Dermis microvascular lymphatic vessel endothelial cell (primary cell): ENCODE data around the gene FAM210A. TPM values are rescaled to one million over a fixed set of nuclear protein-coding genes. Genes with fewer than 3 reads are reported as not detected.
"Not testable (repeated sequence)": the region's sequence is repeated elsewhere in the genome, so short reads cannot be mapped to it uniquely, and the experiment has no call there.

ENCODE experiments used
- DNase-seq, 2 donors: peaks; one replicate each; pipeline versions ENCODE4 v3.0.0 to v3.0.0-alpha.2; 2010; ENCODE audit warnings: low read depth in 2 of 2
- total RNA-seq: library from RNA; depleted of rRNA; stranded (reverse); fragments of >200 nt; gene quantifications from 2 replicates; pipeline ENCODE4 v1.2.1, GENCODE V29; 2014

The FAM210A gene
- total RNA-seq, 1 donor from 2014 or later, result 15.0 TPM

DNA sequence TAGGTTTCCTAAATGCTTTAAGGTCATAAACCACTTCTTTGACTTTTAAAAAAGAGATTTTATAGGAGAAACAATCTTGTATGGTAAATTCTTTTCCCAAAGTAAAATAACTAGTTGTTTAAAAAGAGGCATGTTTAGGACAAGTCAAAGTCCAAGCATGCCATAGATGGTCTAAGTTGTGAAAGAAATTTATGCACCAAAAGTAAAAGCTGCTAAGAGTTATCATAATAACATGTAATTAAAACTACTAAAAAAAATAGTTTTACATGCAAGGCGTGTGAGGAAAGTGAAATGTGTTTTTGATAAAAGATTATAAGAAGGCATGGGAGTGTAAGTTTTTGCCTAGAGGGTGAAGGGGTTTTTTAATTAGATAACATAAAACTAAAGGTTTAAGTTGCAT is 22.5 kb downstream of the FAM210A start:
- DNase-seq, result peak in 1 of 2 donors; percentile 17

DNA sequence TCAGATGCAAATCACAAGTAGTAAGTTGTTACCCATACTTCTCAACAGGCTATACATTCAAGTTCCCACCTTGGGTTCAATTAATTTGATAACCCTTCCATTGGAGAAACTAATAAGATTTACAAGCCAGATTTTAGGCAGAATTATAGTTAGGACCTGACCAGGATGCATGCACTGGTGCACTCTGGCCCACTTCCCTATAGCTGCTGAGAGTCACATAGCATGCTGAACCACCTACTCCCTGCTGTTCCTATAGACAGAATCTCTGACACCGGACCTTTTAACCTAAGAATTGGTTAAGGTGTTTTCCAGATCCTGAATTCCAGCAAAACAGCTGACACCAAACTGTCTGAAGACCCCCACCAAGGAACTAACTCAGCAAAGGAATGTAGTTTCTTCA is 26.2 kb downstream of the FAM210A start:
- DNase-seq, result no peak

DNA sequence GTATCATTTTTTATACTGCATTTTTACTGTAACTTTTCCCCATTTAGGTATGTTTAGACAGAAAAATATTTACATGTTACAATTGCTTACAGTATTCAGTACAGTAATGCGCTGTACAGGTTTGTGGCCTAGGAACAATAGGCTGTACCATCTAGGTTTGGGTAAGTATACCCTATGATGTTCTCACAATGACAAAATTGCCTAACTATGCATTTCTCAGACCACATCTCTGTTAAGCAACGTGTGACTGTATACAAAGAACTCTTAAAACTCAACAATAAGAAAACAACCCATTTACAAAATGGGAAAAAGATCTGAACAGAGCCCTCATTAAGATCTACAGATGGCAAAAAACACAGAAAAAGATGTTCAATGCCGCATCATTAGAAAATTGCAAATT is 29.4 kb downstream of the FAM210A start:
- DNase-seq, result no peak

DNA sequence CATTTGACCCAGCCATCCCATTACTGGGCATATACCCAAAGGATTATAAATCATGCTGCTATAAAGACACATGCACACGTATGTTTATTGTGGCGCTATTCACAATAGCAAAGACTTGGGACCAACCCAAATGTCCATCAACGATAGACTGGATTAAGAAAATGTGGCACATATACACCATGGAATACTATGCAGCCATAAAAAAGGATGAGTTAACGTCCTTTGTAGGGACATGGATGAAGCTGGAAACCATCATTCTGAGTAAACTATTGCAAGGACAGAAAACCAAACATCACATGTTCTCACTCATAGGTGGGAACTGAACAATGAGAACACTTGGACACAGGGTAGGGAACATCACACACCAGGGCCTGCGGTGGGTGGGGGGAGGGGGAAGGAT is 31.0 kb downstream of the FAM210A start:
- not testable (repeated sequence) for DNase-seq

DNA sequence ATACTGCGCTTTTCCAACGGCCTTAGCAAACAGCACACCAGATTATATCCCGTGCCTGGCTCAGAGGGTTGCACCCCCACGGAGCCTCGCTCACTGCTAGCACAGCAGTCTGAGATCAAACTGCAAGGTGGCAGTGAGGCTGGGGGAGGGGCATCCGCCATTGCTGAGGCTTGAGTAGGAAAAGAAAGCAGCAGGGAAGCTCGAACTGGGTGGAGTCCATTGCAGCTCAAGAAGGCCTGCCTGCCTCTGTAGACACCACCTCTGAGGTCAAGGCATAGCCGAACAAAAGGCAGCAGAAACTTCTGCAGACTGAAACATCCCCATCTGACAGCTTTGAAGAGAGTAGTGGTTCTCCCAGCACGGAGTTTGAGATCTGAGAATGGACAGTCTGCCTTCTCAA is 36.3 kb downstream of the FAM210A start:
- DNase-seq, result not testable (repeated sequence)

DNA sequence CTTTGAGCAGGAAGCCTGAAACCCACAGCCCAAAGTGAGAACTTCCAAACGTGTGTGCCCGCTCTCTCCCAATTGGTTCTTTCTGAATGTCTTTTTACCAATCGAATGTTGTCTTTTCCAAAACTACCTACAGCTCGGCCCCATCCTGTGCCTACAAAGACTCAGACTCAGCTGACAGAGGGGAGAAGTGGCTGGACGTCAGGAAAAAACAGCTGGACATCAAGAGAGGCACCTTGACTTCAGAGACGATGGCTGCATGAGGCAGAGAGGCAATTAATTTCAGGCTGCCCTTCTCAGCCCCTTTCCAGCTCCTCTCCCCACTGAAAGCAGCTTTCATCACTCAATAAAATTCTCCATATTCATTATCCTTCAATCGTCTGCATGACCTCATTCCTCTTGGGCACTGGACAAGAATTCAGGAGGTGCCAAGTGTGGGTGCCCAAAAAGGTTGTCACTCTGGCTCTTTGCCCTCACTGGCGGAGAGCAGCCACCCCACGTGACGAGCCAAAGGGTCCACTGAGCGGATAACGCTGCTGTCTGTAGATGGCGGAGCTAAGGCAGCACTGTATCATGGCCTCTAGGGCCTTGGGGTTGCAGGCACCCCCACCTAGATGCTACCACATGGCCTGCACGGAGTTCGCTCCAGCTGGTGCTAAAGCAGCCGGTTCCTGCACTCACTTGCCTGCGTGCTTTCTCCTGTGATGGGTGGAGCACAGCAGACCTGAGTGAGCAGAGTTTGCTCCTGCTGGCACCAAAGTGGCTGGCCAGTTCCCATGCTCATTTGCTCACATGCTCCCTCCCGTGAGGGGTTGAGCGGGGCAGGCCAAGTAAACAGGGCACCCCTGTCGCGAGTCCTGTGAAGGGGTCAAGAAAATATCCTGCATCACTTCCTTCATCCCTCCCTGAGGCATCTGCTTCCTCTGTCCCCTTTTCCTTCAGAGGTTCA is 37.9 kb downstream of the FAM210A start:
- DNase-seq, result no peak

DNA sequence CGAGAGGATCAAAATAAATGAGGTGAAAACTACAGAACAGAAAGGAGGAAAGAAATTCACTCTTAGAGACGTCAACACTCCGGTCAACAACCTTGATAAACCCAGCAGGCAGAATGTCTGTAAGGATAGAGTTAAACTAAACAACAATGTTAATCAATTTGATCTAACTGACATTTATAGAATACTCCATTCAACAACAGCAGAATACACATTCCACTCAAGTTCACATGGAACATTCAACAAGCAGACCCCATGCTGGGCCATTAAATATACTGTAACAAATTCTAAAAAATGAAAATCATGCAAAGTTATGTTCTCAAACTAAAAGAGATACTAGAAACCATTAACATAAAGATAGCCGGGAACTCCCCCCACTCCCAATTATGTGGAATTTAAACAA is 41.8 kb downstream of the FAM210A start:
- no peak for DNase-seq

DNA sequence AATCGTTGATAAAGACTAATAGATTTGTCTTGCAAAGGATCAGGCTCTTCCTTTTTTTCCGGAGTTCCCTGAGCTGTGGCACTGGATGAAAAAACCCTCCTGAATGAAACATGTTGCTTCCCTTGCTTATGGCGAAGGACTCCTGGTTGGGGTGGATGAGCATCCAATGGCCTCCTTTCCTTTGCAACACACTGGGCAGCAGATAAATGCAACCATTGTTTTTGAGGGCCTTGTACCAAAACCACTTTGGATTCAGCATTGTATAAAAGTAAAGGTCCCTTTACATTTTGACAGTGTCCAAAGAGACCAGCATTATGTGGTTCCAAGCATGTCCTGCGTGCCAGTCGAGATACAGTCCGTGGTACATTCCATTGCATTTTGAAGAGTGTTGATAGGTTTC is 44.7 kb downstream of the FAM210A start:
- DNase-seq, result no peak

DNA sequence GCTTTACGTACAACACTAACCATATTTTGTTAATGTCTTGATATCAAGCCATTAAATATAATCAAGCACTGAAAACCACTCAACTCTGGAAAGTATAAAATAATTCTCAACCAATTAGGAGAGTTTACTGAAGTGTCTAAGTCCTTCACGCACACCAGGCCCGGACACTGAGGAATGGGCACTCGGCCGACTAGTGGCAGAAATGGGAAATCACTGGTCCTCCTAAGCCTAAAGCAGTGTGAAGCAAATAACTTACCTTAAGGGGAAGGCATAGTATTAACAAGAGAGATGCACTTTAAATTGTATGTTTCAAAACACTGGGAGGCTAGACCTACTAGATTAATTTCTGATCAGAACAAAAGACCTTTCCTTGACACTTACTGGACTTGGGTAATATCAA is 45.7 kb downstream of the FAM210A start:
- no peak for DNase-seq

DNA sequence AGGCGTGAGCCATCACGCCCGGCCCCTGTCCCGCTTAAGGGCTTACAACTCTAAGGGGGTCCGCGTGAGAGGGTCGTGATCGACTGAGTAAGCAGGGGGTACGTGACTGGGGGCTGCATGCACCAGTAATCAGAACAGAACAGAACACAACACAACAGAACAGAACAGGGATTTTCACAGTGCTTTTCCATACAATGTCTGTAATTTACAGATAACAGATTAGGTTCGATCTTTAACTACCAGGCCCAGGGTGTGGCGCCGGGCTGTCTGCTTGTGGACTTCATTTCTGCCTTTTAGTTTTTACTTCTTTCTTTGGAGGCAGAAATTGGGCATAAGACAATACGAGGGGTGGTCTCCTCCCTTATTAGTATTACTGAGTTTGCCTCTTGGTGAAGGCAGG is 49.0 kb downstream of the FAM210A start:
- not testable (repeated sequence) for DNase-seq

DNA sequence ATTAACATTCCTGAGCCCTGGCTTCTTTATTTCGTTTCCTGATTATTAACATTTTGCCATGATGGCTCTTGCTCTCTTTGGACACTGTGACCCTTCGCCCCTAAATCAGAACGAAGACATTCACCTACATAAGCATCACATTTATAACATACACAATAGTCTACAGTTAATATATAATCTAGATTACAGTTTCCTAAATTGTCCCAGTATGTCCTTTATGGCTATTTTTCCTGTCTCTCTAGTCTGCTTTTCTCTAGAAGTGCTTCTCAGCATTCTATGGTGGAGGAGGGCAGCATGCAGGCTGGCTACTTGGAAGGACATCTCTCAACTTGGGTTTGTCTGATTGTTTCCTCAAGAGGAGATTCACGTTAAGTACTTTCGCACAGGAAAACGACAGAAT is 49.9 kb downstream of the FAM210A start:
- no peak for DNase-seq

DNA sequence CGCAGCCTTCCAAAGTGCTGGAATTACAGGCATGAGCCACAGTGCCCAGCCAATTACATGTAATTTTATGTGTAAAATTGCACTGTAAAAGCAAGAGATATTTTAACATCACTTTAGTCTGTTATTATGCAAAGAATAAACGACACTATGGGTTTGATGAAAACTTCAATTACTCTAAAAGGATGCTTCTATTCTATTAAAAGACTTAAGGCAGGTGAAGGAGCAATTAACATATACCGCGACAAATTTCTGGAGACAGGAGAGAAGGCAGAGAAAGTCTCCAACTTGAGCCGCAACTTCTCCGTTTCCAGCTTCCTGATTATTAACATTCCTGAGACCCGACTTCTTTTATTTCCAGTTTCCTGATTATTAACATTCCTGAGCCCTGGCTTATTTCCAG is 53.7 kb downstream of the FAM210A start:
- no peak for DNase-seq

DNA sequence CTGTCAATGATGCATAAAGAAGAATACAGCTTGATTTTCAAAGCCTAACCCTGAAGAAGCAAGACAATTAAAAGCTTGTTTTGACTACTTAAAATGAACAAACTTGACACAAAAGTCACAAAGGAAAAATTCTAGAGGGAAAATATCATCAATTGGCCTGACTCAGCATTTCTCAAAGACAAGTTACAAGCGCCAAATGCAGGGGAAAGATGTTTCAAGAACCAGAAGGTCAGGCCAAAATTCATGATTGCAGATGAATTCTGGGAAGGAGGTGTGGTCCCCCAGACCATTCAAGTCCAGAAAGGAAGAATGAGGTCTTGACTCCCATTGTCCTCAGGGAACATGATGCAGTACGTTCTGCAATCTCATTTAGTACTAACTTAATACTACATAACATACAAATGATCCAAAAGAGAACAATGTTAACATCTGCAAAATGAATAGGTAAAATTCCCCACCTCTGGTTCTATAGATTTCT is 64.5 kb downstream of the FAM210A start:
- no peak for DNase-seq

DNA sequence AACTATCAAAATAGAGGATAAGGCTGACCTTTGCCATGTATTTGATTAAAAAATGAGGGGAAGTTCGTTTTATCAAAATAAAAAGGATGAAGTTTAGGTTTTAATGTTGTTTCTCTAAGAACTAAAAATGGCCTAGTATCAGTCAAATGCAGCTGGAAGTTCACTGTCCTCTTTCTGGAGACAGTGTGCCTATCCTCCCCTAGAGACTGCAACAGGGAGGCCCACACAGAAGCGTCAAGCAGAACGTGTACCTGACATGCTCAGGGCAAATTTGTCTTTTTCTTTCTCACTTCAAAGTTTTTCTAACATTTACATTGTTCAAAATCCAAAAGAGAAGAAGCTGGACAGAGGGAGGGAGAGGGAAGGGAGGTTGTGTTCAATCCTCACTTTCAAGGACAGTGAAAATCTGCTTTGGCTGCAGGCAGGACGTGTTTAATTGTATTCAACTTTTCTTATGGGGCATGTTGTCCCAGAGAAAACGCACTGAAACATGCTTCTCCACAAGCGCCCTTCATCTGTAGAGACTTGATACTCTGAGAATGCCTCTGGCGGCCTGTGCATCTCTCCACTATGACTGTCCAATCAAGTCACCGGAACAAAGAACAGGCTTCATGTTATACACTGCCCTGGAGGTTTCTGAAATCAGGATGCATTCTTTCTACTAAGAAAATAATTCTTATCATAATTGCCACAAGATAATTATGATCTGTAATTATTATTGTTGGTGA is 65.1 kb downstream of the FAM210A start:
- DNase-seq, result no peak

DNA sequence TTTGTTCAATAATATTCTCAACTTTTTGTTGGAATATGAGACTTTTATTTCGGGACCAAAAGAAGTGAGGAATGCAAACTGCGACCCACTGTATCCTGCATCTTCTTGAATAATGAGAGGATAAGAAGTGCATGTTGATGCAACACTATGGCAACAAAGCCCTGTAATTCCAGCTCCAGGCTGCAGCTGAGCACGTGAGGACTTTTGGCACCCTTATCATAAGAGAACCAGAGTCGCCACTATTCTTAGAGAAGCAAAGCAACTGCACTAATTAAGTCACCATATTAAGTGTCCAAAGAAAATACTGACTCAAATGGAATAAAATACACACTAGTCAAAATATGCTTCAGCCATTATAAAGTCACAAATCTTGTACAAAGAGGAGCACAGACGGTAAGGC is 65.8 kb downstream of the FAM210A start:
- peak in 1 of 2 donors; percentile 48 for DNase-seq

DNA sequence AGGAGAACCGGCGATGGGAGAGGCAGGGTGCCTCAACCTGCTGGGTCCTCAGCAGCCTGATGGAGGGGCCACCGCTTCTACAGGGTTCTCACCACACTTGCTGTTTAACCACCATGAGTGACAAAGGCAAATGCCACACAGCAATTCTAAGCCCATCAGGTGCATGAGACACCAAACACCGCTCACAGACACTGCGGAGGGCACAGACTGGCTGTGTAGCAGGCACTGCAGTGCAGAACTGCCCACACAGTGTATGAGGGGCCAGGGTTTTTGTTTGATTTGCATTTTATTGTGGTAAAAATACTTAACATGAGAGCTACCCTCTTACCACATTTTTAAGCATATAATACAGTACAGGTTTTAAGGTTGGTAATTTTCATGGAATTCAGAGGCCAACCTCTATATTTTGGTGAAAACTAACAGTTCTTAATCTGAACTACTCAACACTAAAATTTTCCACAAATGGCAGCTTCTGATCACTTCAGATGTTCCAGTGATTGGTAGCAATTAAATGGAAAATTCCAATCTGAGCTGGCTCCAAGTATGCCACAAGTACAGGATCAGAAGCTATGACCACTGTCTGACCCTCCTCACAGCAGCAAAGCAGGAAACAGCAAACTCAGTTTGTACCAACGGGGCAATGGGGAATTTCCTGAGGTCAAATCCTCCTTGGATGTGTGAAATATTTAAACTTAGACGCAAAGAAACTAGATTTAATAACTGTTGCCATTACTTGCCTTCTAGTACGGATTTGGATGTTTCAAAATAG is 67.7 kb downstream of the FAM210A start:
- peak; percentile 83 to 90 for DNase-seq

DNA sequence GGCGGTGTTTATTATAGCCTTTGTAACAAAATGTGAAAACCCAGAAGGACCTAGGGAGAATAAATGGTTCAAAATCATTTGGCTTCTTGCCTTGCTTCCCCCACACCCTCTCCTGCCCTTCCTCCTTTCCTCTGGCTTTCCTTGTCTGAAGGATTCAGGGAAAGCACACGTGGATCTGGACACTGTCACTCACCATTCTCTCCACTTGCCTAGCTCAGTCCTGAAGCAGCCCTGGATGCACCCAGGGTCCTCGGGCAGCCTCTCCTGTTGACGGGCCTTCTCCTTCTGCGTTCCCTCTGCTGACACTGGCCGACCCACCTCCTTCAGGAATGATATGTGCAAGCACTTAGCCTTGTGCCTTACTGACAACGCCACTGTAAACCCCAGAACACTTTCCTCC is 68.4 kb downstream of the FAM210A start:
- no peak for DNase-seq

DNA sequence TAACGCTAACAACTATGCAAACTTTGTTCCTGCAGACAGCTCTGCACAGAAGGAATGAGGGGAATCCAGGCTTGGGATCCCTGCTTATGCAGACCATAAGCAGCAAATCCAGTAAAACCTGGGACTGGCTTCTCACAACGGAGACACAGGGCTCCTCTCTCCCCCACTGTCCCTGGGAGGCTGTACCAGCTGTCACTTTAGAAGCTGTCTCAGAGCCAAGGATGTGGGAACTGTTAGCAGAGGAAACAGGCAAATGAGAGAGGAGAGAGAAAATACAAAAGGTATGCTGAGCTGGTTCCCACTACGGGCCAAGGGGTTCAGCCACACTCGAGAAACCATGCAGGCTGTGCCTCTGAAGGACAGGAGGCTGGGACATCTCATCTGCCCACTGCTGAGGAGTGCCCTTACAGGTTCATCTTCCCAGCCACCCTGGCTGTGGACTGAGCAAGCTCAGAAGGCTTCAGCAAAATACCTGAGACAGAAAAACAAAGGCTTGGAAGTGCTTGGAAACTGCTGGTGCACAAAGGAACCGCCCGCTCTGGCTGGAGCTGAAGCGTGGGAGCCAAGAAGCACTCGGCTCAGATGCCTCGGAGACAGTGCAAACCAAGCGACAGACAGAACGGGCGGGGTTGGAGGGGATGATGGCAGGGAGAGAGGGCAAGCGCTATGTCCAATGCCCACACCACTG is 72.5 kb downstream of the FAM210A start:
- no peak for DNase-seq

DNA sequence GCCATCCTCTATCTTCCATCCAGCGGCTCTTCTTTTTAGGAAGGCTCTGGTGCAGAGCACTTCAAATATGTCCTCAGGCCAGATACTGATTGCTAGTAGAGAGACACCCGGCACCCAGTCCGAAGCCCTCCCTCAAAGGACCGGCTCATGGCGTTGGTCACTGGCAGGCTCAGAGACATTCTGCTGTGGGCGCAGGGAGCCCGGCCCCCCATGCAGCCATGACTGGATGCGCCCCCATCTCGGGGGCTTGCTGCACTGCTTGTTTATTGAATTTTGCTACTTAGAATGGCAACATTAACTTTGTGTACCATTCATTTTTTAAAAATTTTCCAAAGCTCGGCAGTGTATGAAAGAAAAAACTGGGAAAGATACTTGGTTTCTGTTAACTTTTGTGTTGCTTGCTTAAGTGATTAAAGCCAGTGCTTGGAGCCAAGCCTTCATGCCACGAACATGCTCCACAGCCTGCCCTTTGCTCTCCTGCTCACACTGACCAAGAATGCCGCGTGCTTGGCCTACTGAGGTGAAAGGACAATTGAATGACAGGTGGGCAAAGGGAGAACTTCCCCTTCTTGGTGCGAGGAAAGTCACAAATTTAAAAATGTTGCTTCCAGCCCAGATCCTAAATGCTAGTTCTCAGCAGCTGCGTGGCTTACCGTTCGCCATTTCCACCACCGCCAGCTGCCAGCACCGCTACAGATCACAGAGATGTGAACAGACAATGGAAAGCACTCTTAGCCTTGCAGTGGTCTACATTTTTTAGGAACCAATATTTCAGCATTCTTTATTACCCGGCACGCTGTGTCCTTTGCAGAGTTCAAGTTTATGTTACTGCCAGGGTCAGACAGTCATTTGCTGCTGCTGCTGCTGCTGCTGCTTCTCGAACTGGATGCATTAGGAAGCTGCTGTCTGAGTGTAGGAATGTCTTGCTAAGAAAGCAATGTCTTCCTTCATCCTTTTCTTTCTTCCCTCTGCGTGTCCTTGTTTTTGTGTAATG is 76.7 kb downstream of the FAM210A start:
- no peak for DNase-seq

DNA sequence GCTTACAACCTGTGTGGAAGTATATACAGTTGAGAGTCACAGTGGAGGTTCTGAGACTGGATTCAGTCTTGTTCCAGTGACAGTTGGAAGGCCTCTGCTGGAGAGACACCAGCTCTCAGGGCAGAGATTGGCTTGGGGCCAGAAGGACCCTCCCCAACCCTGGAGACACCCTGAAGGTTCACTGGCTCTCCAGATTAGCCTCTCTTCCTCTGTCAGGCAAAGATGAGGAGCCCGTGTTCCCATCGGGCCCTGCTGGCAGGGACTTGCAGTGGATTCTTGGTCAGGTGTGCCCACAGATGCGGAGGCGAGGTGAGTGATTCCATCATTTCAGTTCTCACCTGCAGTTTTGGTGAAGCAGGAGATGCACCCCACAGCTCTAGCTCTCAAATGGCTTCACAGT is 78.6 kb downstream of the FAM210A start:
- no peak for DNase-seq
